ENCODE results near the gene AFDN.

- TF ChIP-seq CTCF (IDR thresholded peaks at IDR 0.05) (no peak), POLR2A (IDR thresholded peaks at IDR 0.05) (no peak)
Observed at GRCh38 chr6:167951781-167952511, 125.2 kb downstream of the AFDN start.
